Right lobe of liver (tissue), 6 donors: ENCODE measurements around the gene CUBN. TPM values are rescaled to one million over a fixed set of nuclear protein-coding genes. Genes with fewer than 3 reads are reported as not detected.

Experiments used
- ATAC-seq, 4 donors: fragments of 200-7000 bp; cut with Tn5 transposase; one replicate each; pipeline ENCODE4 v1.9.1; 2020; ENCODE audit warnings: mild to moderate bottlenecking in 4 of 4, moderate library complexity in 4 of 4
- DNase-seq, 3 donors: peaks; one replicate each; pipeline ENCODE4 v3.0.0-alpha.2; 2020
- H3K27ac ChIP-seq, 3 donors: fragments of 200-600 bp; one replicate each; pipeline ENCODE4 v1.8.0; 2022
- H3K27me3 ChIP-seq, 2 donors: fragments of 200-600 bp; one replicate each; pipeline ENCODE4 v1.8.0; 2022
- H3K36me3 ChIP-seq, 4 donors: fragments of 200-600 bp; sonication (generic) in 1 of 4; one replicate each; pipeline versions ENCODE4 v1.5.1 to v1.8.0; 2017 to 2022; ENCODE audit warnings: control low read depth in 1 of 4
- H3K4me1 ChIP-seq, 4 donors: fragments of 200-600 bp; sonication (generic) in 1 of 4; one replicate each; pipeline versions ENCODE4 v1.5.1 to v1.8.0; 2017 to 2022; ENCODE audit warnings: control low read depth in 1 of 4
- H3K4me3 ChIP-seq, 3 donors: fragments of 200-600 bp; one replicate each; pipeline ENCODE4 v1.8.0; 2022
- H3K9me3 ChIP-seq, 4 donors: fragments of 200-600 bp; sonication (generic) in 1 of 4; one replicate each; pipeline versions ENCODE4 v1.5.1 to v1.8.0; 2017 to 2022; ENCODE audit warnings: control low read depth in 1 of 4
- POLR2A ChIP-seq: fragments of 450-650 bp; IDR thresholded peaks from one replicate; pipeline ENCODE4 v1.6.1; 2017; ENCODE audit warnings: antibody characterized with exemption, mild to moderate bottlenecking
- WGBS: methylation state at CpG from one replicate; pipeline ENCODE4 v1.1.6; 2018; ENCODE audit warnings: low coverage, low lambda C conversion rate; ENCODE audit not compliant: insufficient coverage; ENCODE audit errors: missing lambda C conversion rate; 5-methylcytosine and 5-hydroxymethylcytosine counted together
- intact Hi-C, 2 donors: fragments of 100-400 bp; cut with DNase I; formaldehyde crosslinking; loops; one replicate each; pipeline versions ENCODE4 v1.11.2 to v1.14.1; 2022
- total RNA-seq, 6 experiments: library from RNA; depleted of rRNA in 2 of 6; stranded (reverse); fragments of >200 nt in 2 of 6; fragmentation: NEBNext Ultra II Directional in 3 of 6; extraction: Animal tissue kit (Norgen Biotek cat#: 25700) in 3 of 6; gene quantifications; one replicate each; pipeline versions ENCODE4 v1.1.0 to v1.2.4, GENCODE V29; 2016 to 2023
- TF ChIP-seq, protein P1 (sequence below), 4 donors: fragments of 200-600 bp in 3 of 4; fragments of 450-650 bp in 1 of 4; IDR thresholded peaks; one replicate each; pipeline versions ENCODE4 v1.5.1 to v1.8.0; 2016 to 2022; ENCODE audit warnings: antibody characterized with exemption in 4 of 4, mild to moderate bottlenecking in 2 of 4
- donor health status: DM: no; HTN: yes; CAD: no.
- donor health status: DM: no; HTN: no; CAD: no.
- donor health status: DM: no; HTN: no; CAD: no.
- donor health status: DM: no; HTN: yes; CAD: no.
- donor health status: DM: no; HTN: yes; CAD: no.

The CUBN gene
- total RNA-seq, 6 experiments from 2014 or later: 0.07 to 0.74 (median 0.27) TPM

- 82% methylated on average over 8 of the region's 8 CpGs for WGBS
- no peak for TF ChIP-seq POLR2A
- TF ChIP-seq, protein P1, sequence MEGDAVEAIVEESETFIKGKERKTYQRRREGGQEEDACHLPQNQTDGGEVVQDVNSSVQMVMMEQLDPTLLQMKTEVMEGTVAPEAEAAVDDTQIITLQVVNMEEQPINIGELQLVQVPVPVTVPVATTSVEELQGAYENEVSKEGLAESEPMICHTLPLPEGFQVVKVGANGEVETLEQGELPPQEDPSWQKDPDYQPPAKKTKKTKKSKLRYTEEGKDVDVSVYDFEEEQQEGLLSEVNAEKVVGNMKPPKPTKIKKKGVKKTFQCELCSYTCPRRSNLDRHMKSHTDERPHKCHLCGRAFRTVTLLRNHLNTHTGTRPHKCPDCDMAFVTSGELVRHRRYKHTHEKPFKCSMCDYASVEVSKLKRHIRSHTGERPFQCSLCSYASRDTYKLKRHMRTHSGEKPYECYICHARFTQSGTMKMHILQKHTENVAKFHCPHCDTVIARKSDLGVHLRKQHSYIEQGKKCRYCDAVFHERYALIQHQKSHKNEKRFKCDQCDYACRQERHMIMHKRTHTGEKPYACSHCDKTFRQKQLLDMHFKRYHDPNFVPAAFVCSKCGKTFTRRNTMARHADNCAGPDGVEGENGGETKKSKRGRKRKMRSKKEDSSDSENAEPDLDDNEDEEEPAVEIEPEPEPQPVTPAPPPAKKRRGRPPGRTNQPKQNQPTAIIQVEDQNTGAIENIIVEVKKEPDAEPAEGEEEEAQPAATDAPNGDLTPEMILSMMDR (IDR thresholded peaks at IDR 0.05): no peak
- Histone ChIP-seq H3K9me3 (no peaks in the 10 kb centered on the region), H3K27me3 (no peaks in the 10 kb centered on the region), H3K4me1 (no peaks in the 10 kb centered on the region), H3K4me3 (no peak overlapping the region), H3K36me3 (no peaks in the 10 kb centered on the region), H3K27ac (no peak overlapping the region)
- DNase-seq: no peak
- ATAC-seq: no peak
- intact Hi-C loops: no loop called here
Observed at GRCh38 chr10:16905320-16905719, 224.3 kb downstream of the CUBN start.

DNA sequence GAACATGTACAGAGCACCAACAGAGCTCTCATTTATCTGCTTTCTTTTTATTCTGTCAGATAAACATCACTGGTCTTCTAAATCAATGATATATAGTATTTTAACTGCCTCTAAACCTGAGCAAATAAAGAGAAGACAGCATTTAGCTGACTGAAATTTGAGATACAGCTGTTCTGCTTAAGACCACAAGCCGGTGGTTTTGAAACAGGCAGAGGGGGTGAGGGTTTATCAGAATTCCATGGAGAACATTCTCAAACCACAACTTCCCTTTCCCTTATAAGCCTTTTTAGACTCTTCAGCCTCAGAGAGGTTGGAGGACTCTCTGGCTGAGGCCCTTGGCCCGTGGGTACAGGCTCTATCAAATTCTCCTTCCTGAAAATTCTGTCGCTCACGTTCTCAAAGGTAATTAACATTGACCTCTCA, 225.0 kb downstream of the CUBN start:
- H3K27ac ChIP-seq: no peak overlapping the region
- 49% methylated on average over 4 of the region's 4 CpGs for WGBS
- no peaks in the 10 kb centered on the region for H3K36me3 ChIP-seq
- no peaks in the 10 kb centered on the region for H3K9me3 ChIP-seq
- H3K4me3 ChIP-seq: no peak overlapping the region
- DNase-seq: no peak
- ATAC-seq: no peak
- H3K27me3 ChIP-seq: no peaks in the 10 kb centered on the region
- no peaks in the 10 kb centered on the region for H3K4me1 ChIP-seq
- intact Hi-C loops: no loop called here
- TF ChIP-seq POLR2A: no peak
- TF ChIP-seq, protein P1 (IDR thresholded peaks at IDR 0.05): no peak

GRCh38 chr10:16904049-16904448, 225.6 kb downstream of the CUBN start:
- H3K27ac ChIP-seq: no peak overlapping the region
- intact Hi-C loops: no loop called here
- ATAC-seq (no peak), DNase-seq (no peak)
- TF ChIP-seq, protein P1 (IDR thresholded peaks at IDR 0.05): no peak
- no peak for TF ChIP-seq POLR2A
- H3K27me3 ChIP-seq: no peaks in the 10 kb centered on the region
- H3K4me1 ChIP-seq: no peaks in the 10 kb centered on the region
- H3K9me3 ChIP-seq: no peaks in the 10 kb centered on the region
- no peak overlapping the region for H3K4me3 ChIP-seq
- no peaks in the 10 kb centered on the region for H3K36me3 ChIP-seq

DNA sequence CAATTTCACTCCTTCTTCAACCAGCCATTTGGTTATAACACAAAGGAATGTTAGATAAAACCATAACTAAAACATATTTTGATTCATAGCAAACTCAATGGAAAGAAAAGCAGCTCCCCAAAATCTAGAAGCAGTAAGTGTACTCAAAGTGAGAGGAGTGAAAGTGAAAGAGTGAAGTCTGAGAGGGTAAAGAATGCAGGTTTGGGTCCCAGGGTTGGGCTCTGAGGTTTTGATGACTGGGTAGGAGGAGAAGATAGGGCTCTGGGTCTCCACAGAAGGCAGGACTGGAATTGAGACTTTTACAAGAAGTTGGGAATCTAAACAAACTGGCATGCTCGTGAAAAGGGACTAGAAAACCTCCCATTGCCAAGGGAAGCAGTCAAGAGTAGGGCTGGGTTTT, 227.0 kb downstream of the CUBN start:
- Histone ChIP-seq H3K4me1 (no peaks in the 10 kb centered on the region), H3K27me3 (no peaks in the 10 kb centered on the region), H3K27ac (no peak overlapping the region), H3K9me3 (no peaks in the 10 kb centered on the region), H3K36me3 (no peaks in the 10 kb centered on the region), H3K4me3 (no peak overlapping the region)
- ATAC-seq (no peak), DNase-seq (no peak)
- intact Hi-C loops: no loop called here
- WGBS: 57% methylated on average over 1 of the region's 1 CpG
- TF ChIP-seq, protein P1 (IDR thresholded peaks at IDR 0.05): no peak
- TF ChIP-seq POLR2A: no peak

DNA sequence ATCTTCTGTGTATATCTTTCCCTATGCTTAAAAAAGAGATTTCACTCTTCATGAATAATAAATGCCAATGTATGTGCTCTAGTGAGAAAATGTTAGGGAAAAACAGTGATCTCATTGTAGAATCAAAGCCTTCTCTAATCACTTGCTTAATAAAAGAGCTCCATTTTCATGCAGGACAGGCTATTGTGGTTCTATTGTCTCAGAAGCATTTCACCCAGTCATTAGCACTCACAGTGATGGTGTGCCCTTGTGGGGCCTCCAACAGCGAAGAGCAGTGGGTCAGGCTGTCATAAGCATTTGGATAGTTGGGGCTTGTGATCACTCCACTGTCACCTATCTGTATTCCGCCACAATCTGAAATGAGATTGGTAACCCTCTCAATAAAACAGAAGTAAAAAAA, 228.5 kb downstream of the CUBN start:
- H3K9me3 ChIP-seq: no peaks in the 10 kb centered on the region
- WGBS: 50% methylated on average over 2 of the region's 2 CpGs
- intact Hi-C loops: no loop called here
- no peak overlapping the region for H3K4me3 ChIP-seq
- H3K27me3 ChIP-seq: no peaks in the 10 kb centered on the region
- ATAC-seq (no peak), DNase-seq (no peak)
- no peak overlapping the region for H3K27ac ChIP-seq
- no peaks in the 10 kb centered on the region for H3K4me1 ChIP-seq
- TF ChIP-seq, protein P1 (IDR thresholded peaks at IDR 0.05): no peak
- TF ChIP-seq POLR2A: no peak
- H3K36me3 ChIP-seq: no peaks in the 10 kb centered on the region
